Measurements from ENCODE around the gene IQSEC1.

The IQSEC1 gene

GRCh38 chr3:12896063-12896985, 176.9 kb downstream of the IQSEC1 start:
- Mint-ChIP-seq H3K9me3 (ENCODE audit: low read depth) (no peaks in the 10 kb centered on the region), H3K4me3 (no peak overlapping the region), H3K27ac (peak overlapping the region; percentile 18), H3K36me3 (no peaks in the 10 kb centered on the region), H3K27me3 (no peaks in the 10 kb centered on the region), H3K4me1 (ENCODE audit: low read depth) (peaks cover 10% of the 10 kb centered on the region)

GRCh38 chr3:12895391-12896062, 177.7 kb downstream of the IQSEC1 start:
- Mint-ChIP-seq H3K9me3 (ENCODE audit: low read depth) (no peaks in the 10 kb centered on the region), H3K36me3 (no peaks in the 10 kb centered on the region), H3K27me3 (no peaks in the 10 kb centered on the region), H3K4me1 (ENCODE audit: low read depth) (peaks cover 14% of the 10 kb centered on the region), H3K27ac (peak overlapping the region; percentile 66), H3K4me3 (no peak overlapping the region)

- Mint-ChIP-seq H3K4me3 (no peak overlapping the region), H3K27me3 (no peaks in the 10 kb centered on the region), H3K9me3 (ENCODE audit: low read depth) (no peaks in the 10 kb centered on the region), H3K4me1 (ENCODE audit: low read depth) (peaks cover 14% of the 10 kb centered on the region), H3K27ac (no peak overlapping the region), H3K36me3 (no peaks in the 10 kb centered on the region)
Observed at GRCh38 chr3:12894629-12895028, 178.6 kb downstream of the IQSEC1 start.

- no peaks in the 10 kb centered on the region for H3K27me3 Mint-ChIP-seq
- H3K9me3 Mint-ChIP-seq (ENCODE audit: low read depth): no peaks in the 10 kb centered on the region
- H3K4me3 Mint-ChIP-seq: no peak overlapping the region
- peaks cover 14% of the 10 kb centered on the region for H3K4me1 Mint-ChIP-seq (ENCODE audit: low read depth)
- H3K36me3 Mint-ChIP-seq: no peaks in the 10 kb centered on the region
- no peak overlapping the region for H3K27ac Mint-ChIP-seq
Observed at GRCh38 chr3:12893852-12894251, 179.4 kb downstream of the IQSEC1 start.

GRCh38 chr3:12893247-12893646, 180.0 kb downstream of the IQSEC1 start:
- no peak overlapping the region for H3K4me3 Mint-ChIP-seq
- no peak overlapping the region for H3K27ac Mint-ChIP-seq
- H3K27me3 Mint-ChIP-seq: no peaks in the 10 kb centered on the region
- no peaks in the 10 kb centered on the region for H3K36me3 Mint-ChIP-seq
- peaks cover 14% of the 10 kb centered on the region for H3K4me1 Mint-ChIP-seq (ENCODE audit: low read depth)
- H3K9me3 Mint-ChIP-seq (ENCODE audit: low read depth): no peaks in the 10 kb centered on the region

GRCh38 chr3:12892840-12893189, 180.4 kb downstream of the IQSEC1 start:
- no peak overlapping the region for H3K27ac Mint-ChIP-seq
- H3K27me3 Mint-ChIP-seq: no peaks in the 10 kb centered on the region
- H3K4me3 Mint-ChIP-seq: no peak overlapping the region
- H3K9me3 Mint-ChIP-seq (ENCODE audit: low read depth): no peaks in the 10 kb centered on the region
- H3K4me1 Mint-ChIP-seq (ENCODE audit: low read depth): peaks cover 14% of the 10 kb centered on the region
- H3K36me3 Mint-ChIP-seq: no peaks in the 10 kb centered on the region

GRCh38 chr3:12891985-12892839, 181.0 kb downstream of the IQSEC1 start:
- H3K27ac Mint-ChIP-seq: no peak overlapping the region
- H3K4me1 Mint-ChIP-seq (ENCODE audit: low read depth): peaks cover 14% of the 10 kb centered on the region
- no peaks in the 10 kb centered on the region for H3K36me3 Mint-ChIP-seq
- H3K4me3 Mint-ChIP-seq: peak overlapping the region; percentile 48
- no peaks in the 10 kb centered on the region for H3K9me3 Mint-ChIP-seq (ENCODE audit: low read depth)
- H3K27me3 Mint-ChIP-seq: no peaks in the 10 kb centered on the region

- peaks cover 2% of the 10 kb centered on the region for H3K27me3 Mint-ChIP-seq
- peaks cover 20% of the 10 kb centered on the region for H3K4me1 Mint-ChIP-seq (ENCODE audit: low read depth)
- no peaks in the 10 kb centered on the region for H3K9me3 Mint-ChIP-seq (ENCODE audit: low read depth)
- H3K36me3 Mint-ChIP-seq: no peaks in the 10 kb centered on the region
- H3K4me3 Mint-ChIP-seq: peak overlapping the region; percentile 48
- no peak overlapping the region for H3K27ac Mint-ChIP-seq
Observed at GRCh38 chr3:12891391-12891984, 181.7 kb downstream of the IQSEC1 start.

GRCh38 chr3:12890610-12891390, 182.4 kb downstream of the IQSEC1 start:
- Mint-ChIP-seq H3K36me3 (no peaks in the 10 kb centered on the region), H3K4me1 (ENCODE audit: low read depth) (peaks cover 26% of the 10 kb centered on the region), H3K9me3 (ENCODE audit: low read depth) (no peaks in the 10 kb centered on the region), H3K27ac (no peak overlapping the region), H3K4me3 (no peak overlapping the region), H3K27me3 (peaks cover 2% of the 10 kb centered on the region)

GRCh38 chr3:12886736-12887135, 186.5 kb downstream of the IQSEC1 start:
- H3K4me1 Mint-ChIP-seq (ENCODE audit: low read depth): peaks cover 18% of the 10 kb centered on the region
- no peaks in the 10 kb centered on the region for H3K9me3 Mint-ChIP-seq (ENCODE audit: low read depth)
- peaks cover 4% of the 10 kb centered on the region for H3K27me3 Mint-ChIP-seq
- no peaks in the 10 kb centered on the region for H3K36me3 Mint-ChIP-seq
- peak overlapping the region; percentile 34 for H3K27ac Mint-ChIP-seq
- H3K4me3 Mint-ChIP-seq: no peak overlapping the region

GRCh38 chr3:12886106-12886679, 187.0 kb downstream of the IQSEC1 start:
- Mint-ChIP-seq H3K27ac (peak overlapping the region; percentile 34), H3K27me3 (peaks cover 4% of the 10 kb centered on the region), H3K4me3 (peak overlapping the region; percentile 58), H3K36me3 (no peaks in the 10 kb centered on the region), H3K9me3 (ENCODE audit: low read depth) (no peaks in the 10 kb centered on the region), H3K4me1 (ENCODE audit: low read depth) (peaks cover 17% of the 10 kb centered on the region)

- no peaks in the 10 kb centered on the region for H3K36me3 Mint-ChIP-seq
- H3K27ac Mint-ChIP-seq: no peak overlapping the region
- H3K9me3 Mint-ChIP-seq (ENCODE audit: low read depth): no peaks in the 10 kb centered on the region
- H3K27me3 Mint-ChIP-seq: peaks cover 4% of the 10 kb centered on the region
- peaks cover 13% of the 10 kb centered on the region for H3K4me1 Mint-ChIP-seq (ENCODE audit: low read depth)
- H3K4me3 Mint-ChIP-seq: peak overlapping the region; percentile 58
Observed at GRCh38 chr3:12885583-12885930, 187.7 kb downstream of the IQSEC1 start.

- Mint-ChIP-seq H3K4me3 (no peak overlapping the region), H3K27ac (no peak overlapping the region), H3K9me3 (ENCODE audit: low read depth) (no peaks in the 10 kb centered on the region), H3K4me1 (ENCODE audit: low read depth) (peaks cover 13% of the 10 kb centered on the region), H3K36me3 (no peaks in the 10 kb centered on the region), H3K27me3 (peaks cover 4% of the 10 kb centered on the region)
Observed at GRCh38 chr3:12884790-12885582, 188.2 kb downstream of the IQSEC1 start.

All from activated naive CD8-positive, alpha-beta T cell (primary cell).